ENCODE results near the gene PRKAR2A.
"Not testable (repeated sequence)": the region's sequence is repeated elsewhere in the genome, so short reads cannot be mapped to it uniquely, and the experiment has no call there.

Gene PRKAR2A

DNA sequence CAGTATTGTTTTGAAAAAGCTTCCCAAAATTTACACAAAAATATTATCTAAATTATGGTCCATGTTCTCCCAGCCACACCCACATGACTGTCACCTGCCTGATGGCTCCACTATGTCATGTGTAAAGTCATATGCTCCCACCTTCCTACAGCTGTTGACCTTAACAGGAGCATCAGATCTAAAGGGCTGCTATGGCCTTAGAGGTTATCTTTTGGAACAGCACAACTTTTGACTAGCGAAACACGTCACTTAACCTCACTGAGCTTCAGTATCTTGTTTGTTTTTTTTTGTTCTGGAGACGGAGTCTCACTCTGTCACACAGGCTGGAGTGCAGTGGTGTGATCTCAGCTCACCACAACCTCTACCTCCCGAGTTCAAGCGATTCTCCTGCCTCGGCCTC, 64.4 kb downstream of the PRKAR2A start:
- H3K9me3 ChIP-seq = no peaks in the 10 kb centered on the region
- no peak for DNase-seq (ENCODE audit: low spot score in 2 of 2)
- in situ Hi-C loops (cut with MboI; ENCODE audit: low sequenced_read_pairs) = no loop called here

DNA sequence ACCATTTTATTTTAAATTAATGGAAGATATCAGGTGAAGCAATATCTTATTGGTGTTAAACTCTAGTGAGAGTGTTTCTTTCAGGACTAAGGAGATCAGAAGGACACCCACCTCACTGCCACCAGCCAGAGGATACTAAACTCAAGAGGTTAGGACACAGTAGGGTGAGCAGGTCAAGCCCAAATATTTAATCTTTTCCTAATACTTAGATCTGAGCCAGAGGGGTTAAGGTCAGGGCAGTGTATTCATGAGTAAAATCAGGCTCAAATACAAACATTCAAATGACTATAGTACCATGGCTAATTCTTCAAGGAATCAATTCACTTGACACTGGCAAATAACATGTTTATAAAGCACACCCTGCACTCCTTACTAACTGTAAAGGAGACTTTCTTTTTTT, 65.6 kb downstream of the PRKAR2A start:
- Histone ChIP-seq H3K36me3 (replicated peaks) (peaks cover 5% of the 10 kb centered on the region; the same call in 1 of the 2 replicates), H3K4me3 (no peak overlapping the region), H3K27me3 (ENCODE audit: low read depth) (no peaks in the 10 kb centered on the region), H3K9me3 (no peaks in the 10 kb centered on the region), H3K4me1 (no peaks in the 10 kb centered on the region)
- in situ Hi-C loops (cut with MboI; ENCODE audit: low sequenced_read_pairs) = no loop called here
- no peak for DNase-seq (ENCODE audit: low spot score in 2 of 2)

More for the DNA sequence above, 64.4 kb downstream of the PRKAR2A start:
- H3K4me1 ChIP-seq = no peaks in the 10 kb centered on the region
- H3K4me3 ChIP-seq = no peak overlapping the region
- H3K36me3 ChIP-seq (replicated peaks) = peaks cover 5% of the 10 kb centered on the region; the same call in 1 of the 2 replicates
- no peaks in the 10 kb centered on the region for H3K27me3 ChIP-seq (ENCODE audit: low read depth)

DNA sequence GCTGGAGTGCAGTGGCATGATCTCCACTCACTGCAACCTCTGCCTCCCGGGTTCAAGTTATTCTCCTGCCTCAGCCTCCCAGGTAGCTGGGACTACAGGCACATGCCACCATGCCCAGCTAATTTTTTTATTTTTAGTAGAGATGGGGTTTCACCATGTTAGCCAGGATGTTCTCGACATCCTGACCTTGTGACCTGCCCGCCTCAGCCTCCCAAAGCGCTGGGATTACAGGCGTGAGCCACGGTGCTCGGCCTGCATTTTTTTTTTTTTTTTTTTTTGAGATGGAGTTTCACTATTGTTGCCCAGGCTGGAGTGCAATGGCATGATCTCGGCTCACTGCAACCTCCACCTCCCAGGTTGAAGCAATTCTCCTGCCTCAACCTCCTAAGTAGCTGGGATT, 69.1 kb downstream of the PRKAR2A start:
- in situ Hi-C loops (cut with MboI; ENCODE audit: low sequenced_read_pairs); H3K4me3 ChIP-seq: not testable (repeated sequence)

DNA sequence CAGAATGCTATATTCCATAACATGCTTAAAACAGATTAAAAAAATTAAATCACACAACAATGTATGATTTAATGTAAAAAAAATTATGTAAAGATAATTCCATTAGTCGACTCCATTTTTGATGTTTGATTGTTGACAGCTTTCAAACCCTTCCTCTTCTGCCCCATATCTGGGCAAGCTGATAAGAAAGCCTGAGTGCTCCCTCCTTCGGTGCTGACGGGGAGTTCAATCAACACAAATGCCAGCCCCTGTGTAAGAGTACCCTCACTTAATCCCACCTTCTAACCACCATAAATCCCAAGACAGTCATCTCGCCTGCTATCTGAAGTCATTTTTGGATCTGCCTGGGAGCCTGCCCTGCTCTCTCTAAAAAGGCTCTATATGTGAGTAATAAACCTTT, 70.8 kb downstream of the PRKAR2A start:
- Histone ChIP-seq H3K36me3 (replicated peaks) (peaks cover 10% of the 10 kb centered on the region), H3K4me1 (no peaks in the 10 kb centered on the region), H3K27me3 (ENCODE audit: low read depth) (no peaks in the 10 kb centered on the region), H3K9me3 (no peaks in the 10 kb centered on the region), H3K4me3 (no peak overlapping the region)
- DNase-seq (ENCODE audit: low spot score in 2 of 2) = no peak
- in situ Hi-C loops (cut with MboI; ENCODE audit: low sequenced_read_pairs) = no loop called here

More for the DNA sequence above, 69.1 kb downstream of the PRKAR2A start:
- not testable (repeated sequence) for H3K27me3 ChIP-seq (ENCODE audit: low read depth); DNase-seq (ENCODE audit: low spot score in 2 of 2); H3K36me3 ChIP-seq (replicated peaks); H3K9me3 ChIP-seq; H3K4me1 ChIP-seq

DNA sequence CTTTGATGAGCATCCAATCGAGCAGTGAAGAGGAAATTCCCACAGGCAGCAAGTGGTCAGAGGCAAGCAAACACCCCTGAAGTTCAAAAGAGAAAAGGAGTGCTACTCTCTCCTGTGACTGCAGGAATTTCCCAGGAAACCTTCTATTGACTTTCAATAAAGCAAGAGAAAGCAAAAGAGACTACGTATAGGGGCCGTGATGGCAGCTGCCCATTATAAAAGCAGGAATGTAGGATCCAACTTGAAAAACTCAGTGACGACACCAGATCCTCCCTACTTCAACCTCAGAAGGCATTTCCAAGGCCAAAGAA, 77.5 kb downstream of the PRKAR2A start:
- in situ Hi-C loops (cut with MboI; ENCODE audit: low sequenced_read_pairs) = no loop called here
- H3K9me3 ChIP-seq = no peaks in the 10 kb centered on the region
- H3K27me3 ChIP-seq (ENCODE audit: low read depth) = no peaks in the 10 kb centered on the region
- no peak overlapping the region for H3K4me3 ChIP-seq
- H3K36me3 ChIP-seq (replicated peaks) = peaks cover 25% of the 10 kb centered on the region
- DNase-seq (ENCODE audit: low spot score in 2 of 2) = no peak
- no peaks in the 10 kb centered on the region for H3K4me1 ChIP-seq

DNA sequence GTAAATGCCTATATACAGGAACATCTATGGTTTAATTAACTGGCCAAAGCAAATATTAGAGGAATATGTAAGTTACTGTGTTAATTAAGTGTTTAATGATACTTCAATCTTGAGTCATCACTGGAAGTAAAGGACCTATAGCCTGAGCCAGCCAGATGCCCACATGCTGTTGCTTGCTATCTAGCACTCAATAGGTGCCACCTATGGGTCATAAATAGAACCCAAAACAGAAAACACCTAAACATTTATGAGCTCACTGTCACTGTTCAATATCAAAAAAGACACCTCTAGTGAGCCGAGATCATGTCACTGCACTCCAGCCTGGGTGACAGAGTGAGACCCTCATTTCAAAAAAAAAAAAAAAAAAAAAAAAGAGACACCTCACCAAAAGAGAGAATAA, 82.3 kb downstream of the PRKAR2A start:
- peaks cover 16% of the 10 kb centered on the region for H3K36me3 ChIP-seq (replicated peaks)
- no peaks in the 10 kb centered on the region for H3K9me3 ChIP-seq
- H3K4me1 ChIP-seq = no peaks in the 10 kb centered on the region
- in situ Hi-C loops (cut with MboI; ENCODE audit: low sequenced_read_pairs) = no loop called here
- no peak overlapping the region for H3K4me3 ChIP-seq
- no peaks in the 10 kb centered on the region for H3K27me3 ChIP-seq (ENCODE audit: low read depth)
- no peak for DNase-seq (ENCODE audit: low spot score in 2 of 2)

DNA sequence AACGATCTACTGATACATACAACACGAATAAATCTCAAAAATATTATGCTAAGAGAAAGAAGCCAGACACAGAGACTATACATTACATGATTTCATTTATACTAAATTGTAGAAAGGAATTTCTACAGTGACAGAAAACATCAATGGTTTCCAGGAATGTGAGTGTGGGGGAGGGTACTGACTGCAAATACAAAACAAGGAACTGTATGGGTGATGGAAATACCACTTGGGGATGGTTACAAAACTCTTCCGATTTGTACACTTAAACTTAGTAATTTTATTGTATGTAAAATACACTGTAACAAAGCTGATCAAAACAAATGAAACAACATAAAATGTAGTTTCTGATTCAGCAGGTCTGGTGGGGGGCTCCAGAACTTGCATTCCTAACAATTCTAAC, 84.9 kb downstream of the PRKAR2A start:
- in situ Hi-C loops (cut with MboI; ENCODE audit: low sequenced_read_pairs) = no loop called here

DNA sequence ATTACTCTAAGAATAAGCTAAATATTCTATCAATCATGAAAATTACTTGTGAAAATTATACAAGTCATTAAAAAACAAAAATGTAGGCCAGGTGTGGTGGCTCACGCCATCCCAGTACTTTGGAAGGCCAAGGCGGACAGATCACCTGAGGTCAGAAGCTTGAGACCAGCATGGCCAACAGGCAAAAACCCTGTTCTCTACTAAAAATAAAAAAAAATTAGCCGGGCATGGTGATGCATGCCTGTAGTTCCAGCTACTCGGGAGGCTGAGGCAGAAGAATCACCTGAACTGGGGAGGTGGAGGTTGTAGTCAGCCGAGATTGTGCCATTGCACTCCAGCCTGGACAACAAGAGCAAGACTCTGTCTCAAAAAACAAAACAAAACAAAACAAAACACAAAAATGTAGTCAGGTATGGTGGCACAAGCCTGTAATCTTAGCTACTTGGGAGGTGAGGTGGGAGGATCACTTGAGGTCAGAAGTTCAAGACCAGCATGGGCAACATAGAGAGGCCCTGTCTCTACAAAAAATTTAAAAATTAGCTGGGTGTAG, 87.6 kb downstream of the PRKAR2A start:
- peaks cover 17% of the 10 kb centered on the region for H3K36me3 ChIP-seq (replicated peaks)
- in situ Hi-C loops (cut with MboI; ENCODE audit: low sequenced_read_pairs); H3K27me3 ChIP-seq (ENCODE audit: low read depth); H3K4me3 ChIP-seq; H3K9me3 ChIP-seq; H3K4me1 ChIP-seq; DNase-seq (ENCODE audit: low spot score in 2 of 2): not testable (repeated sequence)

More for the DNA sequence above, 84.9 kb downstream of the PRKAR2A start:
- Histone ChIP-seq H3K27me3 (ENCODE audit: low read depth) (no peaks in the 10 kb centered on the region), H3K9me3 (no peaks in the 10 kb centered on the region), H3K36me3 (replicated peaks) (peaks cover 10% of the 10 kb centered on the region), H3K4me1 (no peaks in the 10 kb centered on the region), H3K4me3 (no peak overlapping the region)
- DNase-seq (ENCODE audit: low spot score in 2 of 2) = no peak

DNA sequence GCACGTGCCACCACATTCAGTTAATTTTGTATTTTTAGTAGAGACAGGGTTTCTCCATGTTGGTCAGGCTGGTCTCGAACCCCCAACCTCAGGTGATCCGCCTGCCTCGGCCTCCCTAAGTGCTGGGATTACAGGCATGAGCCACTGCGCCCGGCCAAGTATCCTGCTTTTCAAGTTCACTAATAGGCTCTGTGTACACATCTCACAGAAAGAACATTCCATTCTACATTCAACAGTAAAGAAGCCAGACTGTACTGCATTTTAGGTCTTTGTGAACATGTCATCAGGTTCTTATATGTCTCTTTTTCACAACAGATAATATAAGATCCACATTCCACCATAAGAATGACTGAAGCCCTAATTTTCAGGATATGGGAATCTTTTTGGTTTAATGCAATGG, 88.1 kb downstream of the PRKAR2A start:
- H3K27me3 ChIP-seq (ENCODE audit: low read depth); H3K9me3 ChIP-seq; DNase-seq (ENCODE audit: low spot score in 2 of 2); in situ Hi-C loops (cut with MboI; ENCODE audit: low sequenced_read_pairs); H3K4me1 ChIP-seq; H3K4me3 ChIP-seq: not testable (repeated sequence)
- peaks cover 12% of the 10 kb centered on the region for H3K36me3 ChIP-seq (replicated peaks)

DNA sequence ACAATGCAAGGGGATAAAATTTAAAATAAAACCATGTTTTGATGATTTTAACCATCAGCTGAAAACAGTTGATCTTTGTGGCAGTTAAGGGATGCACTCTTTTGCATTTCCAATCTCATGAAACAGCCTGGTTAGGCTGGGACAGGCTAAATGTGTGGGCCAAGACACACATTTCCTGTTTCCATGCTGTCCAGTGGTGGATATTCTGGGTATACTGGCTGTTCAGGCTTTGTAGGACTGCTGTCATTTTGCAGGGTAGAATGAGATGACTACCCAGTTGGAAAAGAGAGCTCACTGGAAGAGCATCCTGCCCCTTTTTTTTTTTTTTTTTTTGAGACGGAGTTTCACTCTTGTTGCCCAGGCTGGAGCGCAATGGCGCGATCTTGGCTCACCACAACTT, 88.6 kb downstream of the PRKAR2A start:
- H3K4me3 ChIP-seq = no peak overlapping the region
- in situ Hi-C loops (cut with MboI; ENCODE audit: low sequenced_read_pairs) = no loop called here
- no peaks in the 10 kb centered on the region for H3K27me3 ChIP-seq (ENCODE audit: low read depth)
- peaks cover 9% of the 10 kb centered on the region for H3K36me3 ChIP-seq (replicated peaks)
- DNase-seq (ENCODE audit: low spot score in 2 of 2) = no peak
- H3K4me1 ChIP-seq = no peaks in the 10 kb centered on the region
- H3K9me3 ChIP-seq = no peaks in the 10 kb centered on the region

DNA sequence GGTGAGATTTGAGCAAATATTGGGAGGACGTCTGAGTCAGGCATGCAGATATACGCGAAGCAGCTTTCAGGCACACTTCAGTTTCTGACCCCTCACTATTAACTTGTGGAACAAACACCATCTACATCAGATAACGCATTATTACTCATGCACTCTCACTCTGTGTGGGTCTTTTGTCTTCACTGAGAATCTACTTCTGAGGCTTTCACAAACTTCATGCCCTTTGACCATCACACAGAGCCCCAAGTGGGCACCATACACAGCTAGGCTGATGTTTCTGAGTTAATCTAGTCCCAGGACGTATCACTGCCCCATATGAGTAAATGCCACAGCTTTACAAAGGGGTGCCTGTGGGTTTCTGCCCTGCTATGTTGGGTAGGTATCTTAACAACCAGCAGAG, 91.0 kb downstream of the PRKAR2A start:
- peaks cover 7% of the 10 kb centered on the region for H3K36me3 ChIP-seq (replicated peaks)
- no peaks in the 10 kb centered on the region for H3K27me3 ChIP-seq (ENCODE audit: low read depth)
- no peaks in the 10 kb centered on the region for H3K9me3 ChIP-seq
- H3K4me3 ChIP-seq = no peak overlapping the region
- in situ Hi-C loops (cut with MboI; ENCODE audit: low sequenced_read_pairs) = no loop called here
- no peak for DNase-seq (ENCODE audit: low spot score in 2 of 2)
- H3K4me1 ChIP-seq = no peaks in the 10 kb centered on the region

DNA sequence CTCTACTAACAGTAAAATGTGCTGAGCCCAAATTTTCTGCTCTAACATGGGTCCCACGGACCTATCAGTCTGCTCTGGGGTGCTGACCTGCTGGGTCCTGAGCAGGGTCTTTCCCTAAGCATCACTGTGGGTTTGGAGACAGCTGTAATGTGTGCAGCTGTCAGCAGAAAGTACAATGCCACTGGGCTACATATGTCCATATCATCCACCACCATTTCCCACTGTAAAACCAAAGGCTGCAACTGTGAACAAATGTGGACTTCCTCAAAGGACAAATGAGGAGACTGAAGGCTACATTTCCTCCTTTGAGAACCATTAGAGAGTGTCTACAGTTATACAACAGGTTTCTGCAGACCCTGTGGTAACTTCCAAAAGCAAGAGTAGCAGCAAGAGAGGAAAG, 96.8 kb downstream of the PRKAR2A start:
- in situ Hi-C loops (cut with MboI; ENCODE audit: low sequenced_read_pairs) = no loop called here
- H3K27me3 ChIP-seq (ENCODE audit: low read depth) = no peaks in the 10 kb centered on the region
- no peaks in the 10 kb centered on the region for H3K9me3 ChIP-seq
- no peak for DNase-seq (ENCODE audit: low spot score in 2 of 2)
- H3K4me3 ChIP-seq = no peak overlapping the region
- no peaks in the 10 kb centered on the region for H3K4me1 ChIP-seq
- peaks cover 19% of the 10 kb centered on the region for H3K36me3 ChIP-seq (replicated peaks)

DNA sequence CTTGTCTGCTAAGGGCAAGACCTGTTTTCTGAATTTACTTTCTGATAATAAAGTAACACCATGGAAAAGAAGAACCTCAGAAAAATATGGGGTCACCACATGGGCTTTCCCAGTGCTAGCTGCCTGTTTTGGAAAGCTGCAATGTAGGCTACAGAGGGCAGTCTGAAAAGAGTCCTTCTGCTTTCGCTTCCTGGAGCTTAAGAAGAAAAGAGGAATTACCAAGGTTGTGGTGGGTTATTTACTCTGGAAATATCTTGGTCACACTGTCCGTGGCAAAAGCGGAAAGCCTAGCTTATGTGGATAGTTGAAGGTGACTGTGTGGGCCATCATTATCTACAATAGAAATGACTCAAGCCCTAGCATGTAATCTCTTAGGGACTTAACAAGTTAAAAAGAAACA, 98.9 kb downstream of the PRKAR2A start:
- Histone ChIP-seq H3K4me3 (no peak overlapping the region), H3K36me3 (replicated peaks) (peaks cover 22% of the 10 kb centered on the region), H3K27me3 (ENCODE audit: low read depth) (no peaks in the 10 kb centered on the region), H3K4me1 (no peaks in the 10 kb centered on the region), H3K9me3 (no peaks in the 10 kb centered on the region)
- DNase-seq (ENCODE audit: low spot score in 2 of 2) = no peak
- in situ Hi-C loops (cut with MboI; ENCODE audit: low sequenced_read_pairs) = no loop called here

DNA sequence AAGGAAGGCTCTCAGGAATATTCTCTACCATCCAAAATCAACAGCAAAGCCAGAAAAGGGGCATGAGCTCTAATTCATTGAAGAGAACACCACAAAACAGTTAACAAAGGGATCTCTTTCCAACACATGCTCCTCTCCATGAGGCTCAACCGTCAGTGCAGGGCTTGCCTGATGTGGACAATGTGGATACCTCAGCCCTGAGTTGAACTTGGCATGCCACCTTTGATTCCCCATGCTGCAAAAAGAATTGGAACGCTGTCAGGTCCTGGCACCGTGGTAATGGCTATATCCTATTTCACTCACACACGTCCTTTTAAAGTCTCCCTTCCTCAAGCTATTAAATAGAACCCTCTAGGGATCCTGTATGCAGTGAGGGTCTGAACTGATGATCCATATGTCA, 100.0 kb downstream of the PRKAR2A start:
- in situ Hi-C loops (cut with MboI; ENCODE audit: low sequenced_read_pairs) = no loop called here
- Histone ChIP-seq H3K27me3 (ENCODE audit: low read depth) (no peaks in the 10 kb centered on the region), H3K9me3 (no peaks in the 10 kb centered on the region), H3K4me3 (no peak overlapping the region), H3K36me3 (replicated peaks) (peaks cover 22% of the 10 kb centered on the region), H3K4me1 (no peaks in the 10 kb centered on the region)
- no peak for DNase-seq (ENCODE audit: low spot score in 2 of 2)

DNA sequence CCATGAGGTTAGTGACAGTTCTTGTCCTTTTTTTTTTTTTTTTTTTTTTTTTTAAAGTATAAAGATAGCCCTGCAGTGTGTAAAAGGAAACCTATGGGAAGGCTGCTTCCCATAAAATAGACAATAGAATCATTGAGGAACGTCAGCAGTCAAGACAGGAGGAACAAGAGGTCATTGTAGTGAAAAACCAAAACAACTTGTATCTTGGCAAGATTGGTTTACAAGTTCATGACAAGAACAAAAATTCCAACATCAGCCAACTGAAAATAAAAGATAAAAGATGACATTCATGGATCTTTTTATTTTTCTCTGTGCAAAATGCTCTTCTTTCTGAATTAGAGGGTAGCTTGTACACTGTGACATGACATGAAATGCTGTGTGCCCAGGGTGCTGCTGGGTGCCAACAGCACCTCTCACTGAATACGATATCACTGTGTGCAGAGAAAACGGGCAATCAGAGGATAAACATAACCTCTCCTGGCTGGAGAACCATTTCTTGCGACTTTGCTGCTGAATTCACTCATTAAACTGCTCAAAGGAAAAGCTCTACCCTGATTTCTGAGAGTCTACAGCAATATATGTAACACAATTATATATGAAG, 100.6 kb downstream of the PRKAR2A start:
- Histone ChIP-seq H3K9me3 (no peaks in the 10 kb centered on the region), H3K4me1 (no peaks in the 10 kb centered on the region), H3K4me3 (no peak overlapping the region), H3K27me3 (ENCODE audit: low read depth) (no peaks in the 10 kb centered on the region), H3K36me3 (replicated peaks) (peaks cover 22% of the 10 kb centered on the region)
- in situ Hi-C loops (cut with MboI; ENCODE audit: low sequenced_read_pairs) = no loop called here
- no peak for DNase-seq (ENCODE audit: low spot score in 2 of 2)

Measured in HAP-1 (cell line).